GM12878 (cell line): ENCODE measurements around the gene NFYA. TPM values are rescaled to one million over a fixed set of nuclear protein-coding genes. Genes with fewer than 3 reads are reported as not detected.
A peak's percentile ranks its signal among the peaks of the same experiment; 100 is the strongest.

Experiments
- CBFB ChIP-seq: IDR thresholded peaks from 2 replicates; pipeline ENCODE4 v1.6.1; 2016; ENCODE audit warnings: antibody characterized with exemption, low read depth
- CREB1 ChIP-seq: IDR thresholded peaks from 2 replicates; pipeline ENCODE4 v1.6.1; 2012; ENCODE audit warnings: low read depth, mild to moderate bottlenecking, inconsistent platforms
- CREM ChIP-seq: IDR thresholded peaks from 2 replicates; pipeline ENCODE4 v1.6.1; 2014; ENCODE audit warnings: antibody characterized with exemption, low read depth
- EP300 ChIP-seq, 2 experiments: fragments of 150-350 bp in 1 of 2; IDR thresholded peaks; 2 replicates each; pipeline ENCODE4 v1.6.1; 2011 to 2012; ENCODE audit warnings: low read depth in 2 of 2, low read length in 2 of 2, borderline replicate concordance in 1 of 2, improper control_type of control experiment in 1 of 2, inconsistent platforms in 1 of 2; ENCODE audit not compliant: control insufficient read depth in 1 of 2
- IRF3 ChIP-seq: fragments of 450-650 bp; IDR thresholded peaks from 2 replicates; pipeline ENCODE4 v1.6.1; 2014; ENCODE audit warnings: mild to moderate bottlenecking
- JUNB ChIP-seq: IDR thresholded peaks from 2 replicates; pipeline ENCODE4 v1.6.1; 2016; ENCODE audit warnings: antibody characterized with exemption, mild to moderate bottlenecking
- MEF2B ChIP-seq: fragments of 450-650 bp; IDR thresholded peaks from 2 replicates; pipeline ENCODE4 v1.6.1; 2018; ENCODE audit warnings: mild to moderate bottlenecking, moderate library complexity; ENCODE audit not compliant: partially characterized antibody, poor library complexity, severe bottlenecking
- MTA3 ChIP-seq: IDR thresholded peaks from 2 replicates; pipeline ENCODE4 v1.6.1; 2012; ENCODE audit warnings: low read length, inconsistent platforms, borderline replicate concordance
- NFYB ChIP-seq: IDR thresholded peaks from 2 replicates; pipeline ENCODE4 v1.6.1; 2011; ENCODE audit warnings: low read depth, mild to moderate bottlenecking, low read length, improper control_type of control experiment, moderate library complexity; ENCODE audit not compliant: insufficient read depth
- NR2F1 ChIP-seq: fragments of 450-650 bp; conservative IDR thresholded peaks from 2 replicates; pipeline ENCODE4 v1.6.1; 2017; ENCODE audit warnings: mild to moderate bottlenecking
- PAX8 ChIP-seq: fragments of 450-650 bp; IDR thresholded peaks from 2 replicates; pipeline ENCODE4 v1.6.1; 2017; ENCODE audit warnings: mild to moderate bottlenecking, moderate library complexity
- POU2F2 ChIP-seq: IDR thresholded peaks from 3 replicates; pipeline ENCODE4 v1.6.1; 2011; ENCODE audit warnings: low read depth, mild to moderate bottlenecking, low read length, borderline replicate concordance
- RB1 ChIP-seq: fragments of 450-650 bp; formaldehyde crosslinking; IDR thresholded peaks from 2 replicates; pipeline ENCODE4 v1.6.1; 2017; ENCODE audit warnings: mild to moderate bottlenecking, borderline replicate concordance
- RCOR1 ChIP-seq: conservative IDR thresholded peaks from 2 replicates; pipeline ENCODE4 v1.6.1; 2012; ENCODE audit warnings: low read depth, low read length, improper control_type of control experiment
- RELA ChIP-seq: fragments of 450-650 bp; IDR thresholded peaks from 2 replicates; pipeline ENCODE4 v1.8.0; 2014; ENCODE audit warnings: borderline replicate concordance; ENCODE audit not compliant: partially characterized antibody
- RELB ChIP-seq: fragments of 450-650 bp; IDR thresholded peaks from 2 replicates; pipeline ENCODE4 v1.6.1; 2017; ENCODE audit warnings: low read depth, mild to moderate bottlenecking, moderate library complexity
- SIX5 ChIP-seq: IDR thresholded peaks from 2 replicates; pipeline ENCODE4 v1.6.1; 2011; ENCODE audit warnings: mild to moderate bottlenecking, low read depth, low read length, moderate library complexity; ENCODE audit not compliant: severe bottlenecking
- SKIL ChIP-seq: fragments of 450-650 bp; IDR thresholded peaks from 2 replicates; pipeline ENCODE4 v1.6.1; 2017; ENCODE audit warnings: mild to moderate bottlenecking, low read depth, inconsistent platforms; ENCODE audit not compliant: poor library complexity, severe bottlenecking
- SMAD5 ChIP-seq: IDR thresholded peaks from 2 replicates; pipeline ENCODE4 v1.6.1; 2016; ENCODE audit warnings: antibody characterized with exemption, low read depth
- SPI1 ChIP-seq: IDR thresholded peaks from 2 replicates; pipeline ENCODE4 v1.6.1; 2011; ENCODE audit warnings: low read depth, mild to moderate bottlenecking, low read length, moderate library complexity, borderline replicate concordance; ENCODE audit not compliant: insufficient read depth
- SREBF2 ChIP-seq: IDR thresholded peaks from 2 replicates; pipeline ENCODE4 v1.6.1; 2012; ENCODE audit warnings: mild to moderate bottlenecking, low read length
- STAT3 ChIP-seq: IDR thresholded peaks from 2 replicates; pipeline ENCODE4 v1.6.1; 2011; ENCODE audit warnings: low read depth, low read length, improper control_type of control experiment
- TAF1 ChIP-seq: IDR thresholded peaks from 2 replicates; pipeline ENCODE4 v1.6.1; 2011; ENCODE audit warnings: mild to moderate bottlenecking, low read depth, low read length, borderline replicate concordance
- TARDBP ChIP-seq: IDR thresholded peaks from 2 replicates; pipeline ENCODE4 v1.6.1; 2016; ENCODE audit warnings: borderline replicate concordance
- ZNF217 ChIP-seq: fragments of 450-650 bp; IDR thresholded peaks from 2 replicates; pipeline ENCODE4 v1.6.1; 2017; ENCODE audit warnings: antibody characterized with exemption, mild to moderate bottlenecking
- ZNF24 ChIP-seq: fragments of 450-650 bp; IDR thresholded peaks from 2 replicates; pipeline ENCODE4 v1.6.1; 2017; ENCODE audit warnings: antibody characterized with exemption, mild to moderate bottlenecking
- ZNF274 ChIP-seq: IDR thresholded peaks from one replicate; pipeline ENCODE4 v1.8.0; 2011; ENCODE audit not compliant: insufficient read length, insufficient read depth
- polyA plus RNA-seq, 11 experiments: library from polyadenylated mRNA; depleted of rRNA in 4 of 11; unstranded in 6 of 11; stranded (reverse) in 5 of 11; fragments of >200 nt; fragmentation: Nextera tagmentation in 4 of 11; fragmentation: Illumina TruSeq in 1 of 11; extraction: Ambion mirVana in 4 of 11; extraction: Trizol in 1 of 11; gene quantifications; 1 replicate in 1 of 11; 2 replicates in 10 of 11; pipeline versions ENCODE4 v1.2.1 to v1.2.3, GENCODE V29; 2011 to 2016; ENCODE audit warnings: inconsistent platforms in 2 of 11, missing spikeins in 2 of 11, low read depth in 1 of 11
- total RNA-seq, 4 experiments: library from RNA; depleted of rRNA in 3 of 4; stranded (reverse); fragments of >200 nt in 3 of 4; fragmentation: Illumina TruSeq in 1 of 4; extraction: Trizol in 1 of 4; gene quantifications; 2 replicates each; pipeline versions ENCODE4 v1.2.1 to v1.2.3, GENCODE V29; 2013 to 2021

The NFYA gene
- total and polyA plus RNA-seq, 10 of the 15 experiments (the other 5 are each of a cell fraction or from before 2014, with no cell fraction given): 6.4 to 36.5 (median 19.1) TPM

GRCh38 chr6:41071923-41072835 is 595 bp upstream of the NFYA start, which contains the start of gene OARD1 (continued):
- TF ChIP-seq NFYB (peak; percentile 59; the same call in 1 of the 2 replicates), SREBF2 (no peak), PAX8 (no peak), ZNF217 (no peak), CREB1 (peak; percentile 59), SPI1 (no peak), MEF2B (peak; percentile 17), IRF3 (0 out of 2 replicates have a peak, but pooled peaks have one; percentile 35), STAT3 (no peak), NR2F1 (peak; percentile 49; the same call in 1 of the 2 replicates), EP300 (IDR thresholded peaks at IDR 0.05; ENCODE audit: borderline replicate concordance in 1 of 2, control insufficient read depth in 1 of 2, low read depth in 2 of 2, low read length in 2 of 2) (no peak), POU2F2 (0 out of 3 replicates have a peak, but pooled peaks have one; percentile 53), SMAD5 (peak; percentile 62), MTA3 (no peak), ZNF274 (no peak), RCOR1 (0 out of 2 replicates have a peak, but pooled peaks have one; percentile 17), RELA (no peak), RELB (peak; percentile 68), SIX5 (peak; percentile 58), CREM (peak; percentile 29; the same call in 1 of the 2 replicates), TAF1 (peak; percentile 18; the same call in 1 of the 2 replicates), SKIL (peak; percentile 52), ZNF24 (no peak), RB1 (0 out of 2 replicates have a peak, but pooled peaks have one; percentile 81), TARDBP (peak; percentile 49; the same call in 1 of the 2 replicates), JUNB (no peak), CBFB (peak; percentile 54; the same call in 1 of the 2 replicates)
